HG02870 (cell line): ENCODE results near the gene SYNJ2.

Experiments
- ATAC-seq: cut with Tn5 transposase; IDR thresholded peaks from one replicate; pipeline ENCODE4 v1.9.1; 2021; ENCODE audit warnings: mild to moderate bottlenecking, moderate library complexity; ENCODE audit not compliant: unreplicated experiment

Gene SYNJ2

GRCh38 chr6:158110986-158111385, 129.3 kb downstream of the SYNJ2 start:
- ATAC-seq: no peak

DNA sequence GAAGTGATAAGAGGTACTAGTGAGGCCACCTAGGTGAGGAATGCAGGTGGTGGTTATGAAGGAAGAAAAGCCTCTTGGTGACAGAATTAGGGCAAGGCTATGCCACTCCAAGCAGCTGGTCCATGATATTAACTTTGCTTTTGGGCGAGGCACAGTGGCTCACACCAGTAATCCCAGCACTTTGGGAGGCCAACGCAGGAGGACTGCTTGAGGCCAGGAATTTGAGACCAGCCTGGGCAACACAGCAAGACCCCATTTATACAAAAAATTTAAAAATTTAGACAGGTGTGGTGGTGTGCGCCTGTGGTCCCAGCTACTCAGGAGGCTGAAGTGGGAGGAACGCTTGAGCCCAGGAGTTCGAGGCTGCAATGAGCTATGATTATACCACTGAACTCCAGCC, 130.3 kb downstream of the SYNJ2 start:
- no peak for ATAC-seq

- no peak for ATAC-seq
Measured at GRCh38 chr6:158113802-158114201, 132.1 kb downstream of the SYNJ2 start.

DNA sequence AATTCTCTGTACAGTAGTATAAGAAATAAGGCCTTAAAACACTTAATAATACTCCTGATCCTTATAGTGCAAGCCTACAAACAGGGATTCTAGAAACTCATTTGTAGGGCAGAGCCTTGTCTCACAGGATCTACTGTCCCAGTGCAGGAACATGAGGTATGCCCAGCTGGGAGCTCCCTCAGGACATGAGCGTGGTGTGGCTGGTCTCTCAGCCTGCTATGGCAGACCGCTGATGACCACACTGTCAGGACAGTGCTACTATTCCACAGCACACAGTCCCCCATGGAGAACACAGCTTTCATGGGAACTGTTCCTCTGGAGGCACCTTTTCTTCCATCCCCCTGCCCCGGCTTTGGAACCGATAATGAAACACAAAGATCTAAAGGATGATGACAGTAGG, 133.4 kb downstream of the SYNJ2 start:
- ATAC-seq: no peak

DNA sequence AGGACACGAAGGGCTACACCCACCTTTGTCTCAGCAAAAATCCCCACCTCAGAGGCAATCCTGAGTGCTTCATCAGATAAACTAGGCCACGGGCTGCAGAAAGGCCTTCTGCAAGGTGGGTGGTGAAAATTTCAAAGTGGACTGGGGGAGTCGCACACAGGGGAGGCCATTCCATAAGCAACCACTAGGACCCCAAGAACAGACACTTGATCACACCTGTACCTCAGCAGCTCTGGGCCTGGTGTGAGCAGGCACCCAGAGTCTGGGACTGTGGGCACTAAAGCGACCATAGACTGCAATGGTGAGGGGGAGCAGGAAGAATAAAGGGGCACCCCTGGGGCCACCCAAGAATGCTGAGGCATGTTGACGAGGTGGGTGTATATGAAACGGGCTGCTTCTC, 133.8 kb downstream of the SYNJ2 start:
- no peak for ATAC-seq

DNA sequence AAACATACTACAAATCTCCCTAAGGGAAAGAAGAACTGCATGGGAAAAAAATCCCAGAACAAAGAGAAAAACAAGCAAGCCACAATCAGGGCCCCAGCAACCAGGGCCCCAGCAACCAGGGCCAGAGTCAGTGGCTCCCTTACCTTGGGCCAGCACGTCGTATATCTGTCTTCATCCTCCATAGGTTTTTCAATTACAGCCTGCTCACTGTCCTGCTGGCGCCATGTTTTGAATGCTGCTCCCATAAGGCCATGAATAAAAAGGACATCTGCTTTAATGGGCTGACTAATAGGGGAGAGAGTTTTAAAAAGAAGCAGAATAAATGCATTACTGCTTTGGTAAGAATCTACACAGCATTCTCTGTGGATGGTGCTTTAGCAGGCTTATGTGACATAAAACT, 137.2 kb downstream of the SYNJ2 start:
- no peak for ATAC-seq

DNA sequence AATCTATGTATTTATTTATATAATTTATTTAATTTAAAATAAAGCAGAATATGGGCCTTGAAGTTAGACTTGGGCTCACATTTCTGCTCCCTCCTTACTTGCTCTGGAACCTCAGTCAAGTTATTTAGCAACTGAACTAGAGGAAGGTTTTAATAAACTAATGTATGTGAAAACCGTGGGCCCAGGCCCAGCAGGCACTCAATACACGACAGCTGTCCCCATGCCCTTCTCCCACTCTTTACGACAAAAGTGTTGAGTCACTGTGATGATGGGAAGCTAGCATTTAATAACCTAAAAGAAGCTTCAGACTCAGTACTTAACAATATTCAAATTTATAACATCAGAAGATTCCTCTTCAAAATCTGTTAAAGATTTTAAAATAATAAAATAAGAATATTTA, 139.7 kb downstream of the SYNJ2 start:
- ATAC-seq: no peak

DNA sequence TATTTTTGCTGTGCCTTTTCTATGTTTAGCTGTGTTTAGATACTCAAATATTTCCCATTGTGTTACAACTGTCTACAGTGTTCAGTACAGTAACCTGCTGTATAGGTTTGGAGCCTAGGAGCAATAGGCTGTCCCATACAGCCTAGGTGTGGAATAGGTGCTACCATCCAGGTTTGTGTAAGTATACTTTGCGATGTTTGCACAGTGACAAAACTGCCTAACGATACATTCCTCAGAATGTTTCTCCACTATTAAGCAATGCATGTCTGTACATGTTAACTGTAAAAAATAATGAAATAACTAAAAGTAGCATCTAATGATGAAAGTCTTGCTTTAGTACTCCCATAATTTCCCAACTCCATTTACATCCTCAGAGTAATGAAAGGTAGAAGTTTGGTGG, 140.4 kb downstream of the SYNJ2 start:
- no peak for ATAC-seq

DNA sequence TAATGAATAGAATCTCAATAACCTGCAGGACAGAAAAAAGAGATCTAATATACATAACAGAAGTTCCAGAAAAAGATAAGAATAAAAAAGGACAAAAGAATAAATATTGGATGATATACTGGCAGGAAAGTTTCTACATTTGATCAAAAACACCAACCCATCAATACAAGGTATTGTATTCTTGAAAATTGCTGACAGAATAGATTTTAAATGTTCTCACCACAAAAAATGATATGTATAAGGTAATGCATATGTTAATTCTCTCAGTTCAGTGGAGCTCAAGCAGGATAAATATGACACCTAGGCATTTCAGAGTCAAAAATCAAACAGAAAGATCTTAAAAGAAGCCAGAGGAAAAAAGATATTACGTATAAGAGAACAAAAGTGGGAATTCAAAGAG, 142.6 kb downstream of the SYNJ2 start:
- ATAC-seq: no peak

GRCh38 chr6:158125271-158125670, 143.6 kb downstream of the SYNJ2 start:
- no peak for ATAC-seq

- ATAC-seq: no peak
Measured at GRCh38 chr6:158131926-158132325, 150.3 kb downstream of the SYNJ2 start.

DNA sequence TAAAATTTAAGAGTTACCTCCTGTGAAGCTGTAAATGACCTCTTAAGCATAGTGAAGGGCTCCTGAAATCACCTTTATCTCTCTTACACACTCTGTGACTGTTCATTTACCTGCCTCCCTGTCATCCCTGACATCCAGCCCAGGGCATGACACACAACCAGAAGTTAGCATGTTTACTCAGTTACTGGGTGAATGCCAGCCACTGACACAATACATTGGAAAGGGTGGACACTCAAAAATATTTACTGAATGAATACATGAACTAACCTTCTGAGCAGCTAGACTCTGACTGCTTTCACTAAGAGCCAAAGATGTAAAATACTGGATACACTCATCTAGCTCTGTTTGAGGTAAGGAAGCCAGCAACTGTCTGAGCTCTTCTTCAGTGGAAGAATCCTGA, 161.1 kb downstream of the SYNJ2 start:
- no peak for ATAC-seq

GRCh38 chr6:158143700-158144099, 162.0 kb downstream of the SYNJ2 start:
- ATAC-seq: no peak
